Measurements from ENCODE around the gene TUG1. TPM values are rescaled to one million over a fixed set of nuclear protein-coding genes. Genes with fewer than 3 reads are reported as not detected.

Gene TUG1
- total and polyA plus RNA-seq, 9 of the 15 experiments (the other 6 are each of a cell fraction or from before 2014, with no cell fraction given): 24.7 to 132 (median 58.9) TPM

- TF ChIP-seq ZC3H4 (CRISPR knock-in tag; IDR thresholded peaks at IDR 0.05; ENCODE audit: borderline replicate concordance): no peak
- TF ChIP-seq CBFB (CRISPR knock-in tag; IDR thresholded peaks at IDR 0.05): no peak
- no peak for TF ChIP-seq ZSCAN29 (IDR thresholded peaks at IDR 0.05)
- no peak for TF ChIP-seq ZNF3 (CRISPR knock-in tag; IDR thresholded peaks at IDR 0.05)
- TF ChIP-seq ZNF699 (CRISPR knock-in tag; IDR thresholded peaks at IDR 0.05; ENCODE audit: insufficient replicate concordance): no peak
- no peak for TF ChIP-seq CBX1 (IDR thresholded peaks at IDR 0.05; ENCODE audit: low read depth)
- TF ChIP-seq SMARCA4 (IDR thresholded peaks at IDR 0.05): no peak
- TF ChIP-seq MITF (IDR thresholded peaks at IDR 0.05): no peak; the same call in 1 of the 2 replicates
- TF ChIP-seq EHMT2 (IDR thresholded peaks at IDR 0.05): no peak
- TF ChIP-seq KDM5B (IDR thresholded peaks at IDR 0.05; ENCODE audit: insufficient replicate concordance, low read depth, low read length): peak; percentile 35
- peak; percentile 53 for TF ChIP-seq ASH1L (IDR thresholded peaks at IDR 0.05; ENCODE audit: borderline replicate concordance, low read depth, partially characterized antibody)
- TF ChIP-seq HOMEZ (CRISPR knock-in tag; IDR thresholded peaks at IDR 0.05): no peak
- TF ChIP-seq ZNF766 (CRISPR knock-in tag; conservative IDR thresholded peaks at IDR 0.05): no peak
- no peak for TF ChIP-seq FOXP1 (CRISPR knock-in tag; IDR thresholded peaks at IDR 0.05)
- TF ChIP-seq PYGO2 (tag; IDR thresholded peaks at IDR 0.05): no peak
- no peak for TF ChIP-seq ZKSCAN8 (CRISPR knock-in tag; IDR thresholded peaks at IDR 0.05)
- TF ChIP-seq ZNF785 (CRISPR knock-in tag; IDR thresholded peaks at IDR 0.05): no peak
- TF ChIP-seq CUX1 (CRISPR knock-in tag; IDR thresholded peaks at IDR 0.05): no peak
- no peak for TF ChIP-seq MXI1 (IDR thresholded peaks at IDR 0.05; ENCODE audit: low read depth, low read length)
- no peak for TF ChIP-seq ZBTB12 (CRISPR knock-in tag; IDR thresholded peaks at IDR 0.05)
These were observed at the start of gene TUG1 (continued) for GRCh38 chr22:30968924-30969531.
